SK-N-SH treated with all-trans-retinoic acid at 6 μM for 48 hours (cell line): ENCODE results near the gene TGFB2.

ENCODE experiments used
- ARNTL ChIP-seq: fragments of 450-650 bp; formaldehyde crosslinking; IDR thresholded peaks from 2 replicates; pipeline ENCODE4 v1.5.0; 2020; ENCODE audit warnings: low read depth, mild to moderate bottlenecking, moderate library complexity, borderline replicate concordance
- BACH2 ChIP-seq: fragments of 250-450 bp; sonication (Bioruptor Pico); IDR thresholded peaks from 2 replicates; pipeline ENCODE4 v1.9.0; 2021; ENCODE audit warnings: mild to moderate bottlenecking, borderline replicate concordance
- TCF4 ChIP-seq: fragments of 250-450 bp; sonication (Bioruptor Pico); IDR thresholded peaks from 2 replicates; pipeline ENCODE4 v1.8.0; 2021; ENCODE audit warnings: mild to moderate bottlenecking, moderate library complexity, borderline replicate concordance
- ZFP3 ChIP-seq: fragments of 250-450 bp; sonication (Bioruptor Pico); IDR thresholded peaks from 2 replicates; pipeline ENCODE4 v1.5.0; 2020; ENCODE audit warnings: mild to moderate bottlenecking, moderate library complexity
- ZFP30 ChIP-seq: fragments of 450-650 bp; formaldehyde crosslinking; IDR thresholded peaks from 2 replicates; pipeline ENCODE4 v1.5.0; 2022; ENCODE audit warnings: mild to moderate bottlenecking, moderate library complexity

GRCh38 chr1:218414060-218414728, 69.1 kb downstream of the TGFB2 start:
- TF ChIP-seq ARNTL (CRISPR knock-in tag) (no peak), ZFP3 (no peak), ZFP30 (no peak), TCF4 (no peak), BACH2 (CRISPR knock-in tag) (no peak)
